ENCODE measurements around the gene KCNK10.

Gene KCNK10

DNA sequence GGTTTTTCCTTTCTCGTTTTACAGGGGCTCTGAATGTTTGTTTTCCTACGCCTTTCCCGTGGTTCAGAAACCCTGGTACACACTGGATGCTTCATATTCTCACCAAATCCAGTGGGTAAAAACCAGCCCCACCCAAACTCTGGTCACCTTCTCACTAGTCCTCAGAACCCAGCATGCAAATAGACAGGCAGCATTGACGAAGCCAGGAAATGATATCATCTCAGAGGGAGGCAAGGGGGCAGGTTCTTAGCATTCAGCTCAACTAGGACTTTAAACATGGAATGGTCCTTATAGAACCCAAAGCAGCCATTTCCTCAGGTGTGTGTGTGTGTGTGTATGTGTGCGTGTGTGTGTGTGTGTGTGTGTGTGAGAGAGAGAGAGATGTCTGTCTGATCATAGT is 142.0 kb downstream of the KCNK10 start:
- DNase-seq (ENCODE audit: low read depth), result no peak

DNA sequence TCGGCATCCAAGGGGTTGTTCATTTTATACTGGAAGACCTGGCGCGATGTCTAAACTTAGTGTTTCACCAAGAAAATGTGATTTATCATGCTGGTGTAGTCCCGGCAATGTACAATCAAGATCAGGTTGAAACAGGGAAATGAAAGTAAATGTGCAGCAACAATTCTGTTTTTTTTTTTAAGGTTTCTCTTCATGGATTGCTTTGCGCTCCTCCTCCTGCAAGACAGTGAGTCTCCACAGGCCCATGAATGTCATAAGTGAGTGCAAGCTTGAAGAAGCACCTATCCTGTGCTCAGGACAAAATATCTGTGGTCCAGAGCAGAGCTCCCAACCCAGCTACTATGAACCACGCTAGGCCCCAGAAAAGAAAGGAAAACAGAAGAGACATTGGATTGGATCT is 143.4 kb downstream of the KCNK10 start:
- DNase-seq (ENCODE audit: low read depth), result no peak

DNA sequence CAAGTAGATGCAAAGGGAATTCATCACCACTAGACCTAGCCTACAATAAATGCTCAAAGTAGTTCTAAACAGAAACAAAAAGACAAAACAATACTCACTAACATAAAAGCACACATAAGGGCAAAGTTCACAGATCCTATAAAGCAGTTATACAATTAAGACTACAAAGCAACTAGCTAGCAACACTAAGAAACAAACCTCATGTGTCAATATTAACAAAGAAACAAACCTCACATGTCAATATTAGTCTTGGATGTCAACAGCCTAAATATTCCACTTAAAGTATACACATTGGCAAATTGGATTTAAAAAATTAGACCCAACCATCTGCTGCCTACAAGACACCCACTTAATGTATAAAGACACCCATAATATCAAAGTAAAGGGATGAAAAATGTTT is 152.7 kb downstream of the KCNK10 start:
- DNase-seq (ENCODE audit: low read depth), result no peak

DNA sequence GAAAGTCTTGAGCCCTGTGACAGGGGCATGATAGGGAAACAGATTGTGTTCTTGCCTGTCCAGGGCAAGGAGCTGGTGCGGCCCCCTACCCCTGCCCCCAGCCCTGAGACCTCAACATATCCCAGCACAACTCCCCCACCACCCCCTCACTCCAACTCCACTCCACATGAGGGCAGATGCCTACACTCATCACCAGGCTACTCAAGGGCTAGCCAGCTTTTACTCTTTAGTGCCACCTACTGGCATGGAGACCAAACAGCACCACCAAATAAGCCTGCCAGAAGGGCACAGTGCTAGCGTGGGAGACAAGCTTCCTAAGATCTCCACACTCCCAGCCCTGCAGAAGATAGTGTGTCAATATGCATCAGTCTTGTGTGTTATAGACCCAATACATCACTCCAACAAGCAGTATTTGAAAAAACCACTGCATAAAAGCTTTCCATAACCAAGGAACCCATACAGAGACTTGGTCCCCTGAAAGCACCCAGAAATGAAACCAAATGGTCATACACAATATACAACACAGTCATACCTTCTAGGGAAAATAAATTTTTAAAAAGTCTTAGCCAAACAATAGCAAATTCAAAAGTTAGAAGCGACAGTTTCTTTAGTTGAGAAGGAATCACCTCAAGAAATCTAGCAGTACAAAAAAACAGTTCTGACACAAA is 154.4 kb downstream of the KCNK10 start:
- DNase-seq (ENCODE audit: low read depth), result no peak

DNA sequence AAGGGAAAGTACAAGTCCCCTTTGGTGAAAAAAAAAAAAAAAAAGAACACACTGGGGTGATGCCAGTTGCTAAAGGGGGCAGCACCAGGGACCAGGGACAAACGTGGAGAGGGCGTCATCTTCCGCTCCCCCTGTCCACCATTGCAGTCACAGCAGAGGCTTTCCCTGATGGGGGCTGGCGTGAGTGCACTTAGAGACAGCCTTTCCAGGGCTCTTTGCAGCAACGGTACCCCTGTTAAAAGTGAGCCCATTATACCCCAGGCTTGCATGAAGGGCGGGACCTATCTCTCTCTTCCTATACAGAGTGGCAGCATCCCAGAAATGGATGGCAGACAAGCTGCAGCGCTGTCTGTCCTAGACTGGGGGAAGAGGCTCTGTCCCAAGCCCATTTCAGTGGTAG is 155.0 kb downstream of the KCNK10 start:
- no peak for DNase-seq (ENCODE audit: low read depth)

DNA sequence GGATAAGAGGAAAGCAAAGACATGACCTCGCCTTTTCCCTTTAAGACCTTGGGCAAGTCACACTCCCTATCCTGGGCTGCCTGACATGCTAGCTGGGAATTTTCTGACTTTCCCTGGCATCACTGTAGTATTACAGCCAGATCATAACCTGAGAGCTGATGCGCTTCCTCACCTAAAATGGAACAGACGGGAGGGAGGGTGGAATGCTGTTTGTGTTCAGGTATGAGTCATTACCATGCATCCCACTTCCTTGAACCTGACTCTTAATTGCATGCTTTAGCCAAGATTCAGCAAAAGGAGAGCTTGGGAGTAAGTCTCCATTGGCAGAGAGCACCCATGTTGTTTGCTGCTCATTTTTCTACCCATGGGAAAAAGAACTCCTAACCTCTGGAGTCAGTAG is 156.5 kb downstream of the KCNK10 start:
- DNase-seq (ENCODE audit: low read depth), result no peak

DNA sequence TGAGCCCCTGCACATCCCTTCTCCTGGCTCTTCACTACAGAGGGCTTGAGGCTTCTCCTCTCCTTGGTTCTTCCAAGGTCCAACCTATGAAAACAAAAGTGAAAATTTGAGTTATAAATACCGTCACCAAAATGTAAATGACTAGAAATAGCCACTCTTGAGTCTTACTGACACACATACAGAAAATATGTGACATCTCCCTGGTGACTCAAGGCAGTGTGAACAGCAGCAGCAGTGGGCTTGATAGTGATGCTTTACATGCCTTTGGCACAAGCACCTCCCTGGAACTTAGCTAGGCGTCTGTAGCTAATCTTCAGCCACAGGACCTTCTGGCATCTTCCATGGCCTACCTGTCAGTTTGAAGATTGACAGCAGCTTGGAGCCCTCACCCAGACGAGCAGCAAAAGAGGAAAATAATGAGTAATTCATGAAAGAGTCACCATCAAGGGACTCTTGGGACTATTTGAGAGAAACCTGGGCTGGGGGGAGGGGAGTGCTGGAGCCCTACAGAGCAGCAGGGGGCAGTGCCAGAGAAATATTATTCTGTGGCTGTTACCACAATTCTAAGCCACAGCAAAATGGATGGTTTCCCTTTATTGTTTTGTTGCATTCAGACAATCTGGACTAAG is 158.0 kb downstream of the KCNK10 start:
- no peak for DNase-seq (ENCODE audit: low read depth)

DNA sequence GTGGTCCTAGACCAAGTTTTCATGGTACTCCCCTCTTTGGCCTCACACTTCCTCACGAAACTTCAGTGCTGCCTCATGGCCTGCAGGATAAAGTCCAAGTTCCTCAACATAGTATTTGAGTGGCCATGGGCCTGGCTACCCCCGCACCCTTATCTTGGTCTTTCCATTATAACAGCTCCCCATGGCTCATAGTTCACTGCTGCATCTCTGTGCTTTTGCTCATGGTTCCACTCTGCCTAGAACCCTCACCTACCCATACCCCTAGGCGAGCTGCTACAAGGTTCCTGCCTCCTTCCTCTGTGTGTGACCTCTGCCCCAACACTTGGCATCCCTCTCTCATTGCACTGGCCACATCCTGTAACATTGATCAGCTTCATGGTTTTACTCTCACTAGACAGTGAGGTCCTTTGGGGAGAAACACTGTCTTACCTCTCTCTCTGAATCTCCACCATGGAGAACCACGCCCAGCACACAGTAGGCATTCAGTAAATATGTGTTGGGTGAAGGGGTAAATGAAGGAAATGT is 159.3 kb downstream of the KCNK10 start:
- DNase-seq (ENCODE audit: low read depth), result no peak

DNA sequence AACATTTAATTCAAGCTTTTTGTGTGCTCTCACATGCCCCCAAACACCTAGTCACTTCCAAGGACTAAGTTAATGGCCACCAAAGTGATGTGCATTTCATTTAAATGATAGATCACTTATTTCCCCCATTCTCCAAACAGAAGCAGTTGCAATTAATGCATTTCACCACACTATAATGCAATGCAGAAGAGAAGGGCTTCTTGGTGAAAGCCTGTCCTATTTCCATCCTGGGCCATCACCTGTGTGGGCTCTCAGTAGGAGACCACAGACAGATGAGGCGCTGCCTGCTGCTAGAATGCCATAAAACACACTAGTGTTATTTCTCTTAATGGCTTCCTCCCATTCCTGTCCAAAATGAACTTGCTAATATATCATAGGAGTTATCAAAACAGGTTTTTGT is 166.9 kb downstream of the KCNK10 start:
- no peak for DNase-seq (ENCODE audit: low read depth)

DNA sequence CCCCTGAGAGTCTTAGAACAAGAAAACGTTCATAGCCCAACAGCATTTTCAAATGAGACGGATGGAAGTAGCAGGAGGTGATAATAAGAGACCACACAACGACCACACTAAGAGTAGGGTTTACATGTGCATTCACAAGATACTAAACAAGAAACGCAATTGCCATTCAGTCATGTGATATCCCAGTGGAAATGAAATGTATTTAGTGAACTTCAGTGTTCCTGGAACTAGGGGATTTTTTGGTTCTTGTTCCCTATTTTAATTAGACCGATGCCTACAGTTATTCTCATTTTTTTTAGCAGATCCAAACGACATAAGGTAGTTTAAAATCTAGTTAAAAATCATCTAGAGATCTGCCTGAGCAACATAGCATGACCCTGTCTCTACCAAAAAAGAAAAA is 168.1 kb downstream of the KCNK10 start:
- DNase-seq (ENCODE audit: low read depth), result no peak

DNA sequence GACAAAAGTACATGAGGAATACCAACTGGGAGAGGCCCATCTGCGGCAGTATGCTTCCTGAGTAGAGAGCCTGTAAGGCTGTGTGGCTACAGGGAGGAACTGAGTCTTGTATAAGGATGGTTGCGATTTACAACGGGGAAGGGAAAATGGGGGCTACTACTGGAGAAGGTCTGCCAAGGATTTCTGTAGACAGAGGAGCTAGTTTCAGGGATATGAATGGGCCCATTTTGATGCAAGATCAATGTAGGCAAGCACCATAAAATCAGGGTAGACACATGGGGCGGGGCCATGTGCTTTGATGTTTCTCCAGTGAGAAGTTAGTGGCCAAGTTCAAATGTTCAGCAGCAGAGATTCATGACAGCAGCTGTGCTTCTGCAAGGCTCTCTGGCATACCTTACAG is 168.7 kb downstream of the KCNK10 start:
- DNase-seq (ENCODE audit: low read depth), result no peak

DNA sequence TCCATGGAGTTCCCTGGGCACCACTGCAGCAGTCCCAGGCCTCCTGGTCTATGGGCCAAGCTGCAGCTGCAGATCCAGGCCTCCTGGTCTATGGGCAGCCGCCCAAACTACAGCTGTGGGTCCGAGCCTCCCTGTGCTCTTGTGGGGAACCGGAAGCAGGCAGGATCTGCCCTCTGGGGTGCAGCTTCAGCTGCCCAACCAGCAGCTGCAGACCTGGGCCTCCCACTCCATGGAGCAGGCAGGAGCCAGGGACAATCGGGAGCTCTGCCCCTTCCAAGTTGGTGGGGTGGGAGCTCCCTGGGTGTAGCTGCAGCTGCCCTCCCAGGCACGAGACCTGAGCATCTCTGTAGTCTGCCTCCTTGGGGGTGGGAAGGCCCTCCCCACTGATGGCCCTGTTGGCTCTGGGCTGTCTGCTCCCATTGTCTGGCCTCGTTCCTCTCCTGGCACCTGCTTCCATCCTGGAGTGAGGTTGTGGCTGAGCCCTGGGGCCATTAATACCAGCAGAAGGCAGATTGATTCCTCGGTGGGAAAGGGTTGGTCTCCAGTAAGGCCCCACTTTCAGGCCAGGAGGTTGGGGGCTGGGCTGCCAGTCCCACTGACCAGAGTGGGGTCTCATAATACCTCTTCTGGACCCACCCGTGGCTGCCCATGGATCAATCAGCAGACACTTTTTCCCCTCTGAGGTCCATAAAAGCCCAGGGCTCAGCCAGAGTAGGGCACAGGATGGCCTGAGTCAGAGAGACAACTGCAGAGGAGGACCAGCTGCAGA is 176.0 kb downstream of the KCNK10 start:
- DNase-seq (ENCODE audit: low read depth), result no peak

DNA sequence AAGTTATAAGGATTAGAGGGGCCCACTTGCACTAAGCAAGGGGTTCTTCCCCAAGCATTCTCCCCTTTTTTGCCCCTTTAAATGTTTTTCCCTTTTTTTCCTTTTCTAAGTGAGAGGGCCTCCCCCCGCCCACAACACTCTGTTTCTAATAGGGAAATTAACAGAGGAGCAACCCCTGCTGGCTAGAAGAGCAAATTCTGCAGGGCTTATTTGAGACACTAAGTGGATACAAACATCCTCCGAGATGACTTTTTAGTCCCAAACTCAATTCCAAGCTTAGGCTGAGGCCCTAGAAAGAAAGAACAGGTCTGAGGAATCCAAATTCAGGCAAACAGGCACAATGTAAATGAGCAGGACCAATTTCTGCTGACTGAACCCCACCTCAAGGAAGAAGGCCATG is 179.3 kb downstream of the KCNK10 start:
- no peak for DNase-seq (ENCODE audit: low read depth)

DNA sequence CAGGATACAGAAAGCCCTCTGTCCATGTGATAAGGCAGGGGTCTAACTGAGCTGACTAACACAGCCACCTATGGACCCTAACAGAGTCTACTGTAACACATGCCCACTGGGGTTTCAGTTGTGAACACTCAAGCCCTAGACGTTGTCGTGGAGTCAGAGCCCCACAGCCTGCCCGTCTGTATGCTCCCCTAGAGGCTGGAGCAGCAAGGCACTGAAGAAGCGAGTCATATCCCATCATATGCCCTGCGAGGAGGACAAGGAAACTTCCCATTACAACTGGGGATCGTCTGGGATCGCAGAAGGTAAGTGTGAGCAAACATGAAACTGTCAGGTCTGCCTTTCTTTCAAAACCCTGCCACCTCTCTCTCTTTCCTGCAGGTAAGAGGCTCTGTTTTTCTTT is 180.1 kb downstream of the KCNK10 start:
- DNase-seq (ENCODE audit: low read depth), result no peak

DNA sequence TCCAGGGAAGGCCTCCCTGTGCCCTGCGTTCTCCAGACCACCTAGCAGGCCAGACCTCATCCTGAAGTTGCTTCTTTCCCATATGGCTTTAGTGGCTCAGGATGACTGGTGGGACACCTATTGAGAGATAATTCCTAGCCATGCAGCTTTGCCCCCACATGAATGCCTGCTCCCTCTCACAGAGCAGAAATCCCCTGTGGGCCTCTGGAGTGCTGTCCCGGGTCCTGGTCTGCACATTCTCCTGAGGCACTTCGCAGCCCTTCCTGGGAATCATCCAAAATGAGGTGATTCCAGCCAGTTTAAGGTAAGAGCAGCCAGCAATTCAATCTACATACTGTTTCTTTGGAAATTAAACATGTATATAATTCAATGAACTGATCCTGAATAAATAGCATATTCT is 182.2 kb downstream of the KCNK10 start:
- no peak for DNase-seq (ENCODE audit: low read depth)

DNA sequence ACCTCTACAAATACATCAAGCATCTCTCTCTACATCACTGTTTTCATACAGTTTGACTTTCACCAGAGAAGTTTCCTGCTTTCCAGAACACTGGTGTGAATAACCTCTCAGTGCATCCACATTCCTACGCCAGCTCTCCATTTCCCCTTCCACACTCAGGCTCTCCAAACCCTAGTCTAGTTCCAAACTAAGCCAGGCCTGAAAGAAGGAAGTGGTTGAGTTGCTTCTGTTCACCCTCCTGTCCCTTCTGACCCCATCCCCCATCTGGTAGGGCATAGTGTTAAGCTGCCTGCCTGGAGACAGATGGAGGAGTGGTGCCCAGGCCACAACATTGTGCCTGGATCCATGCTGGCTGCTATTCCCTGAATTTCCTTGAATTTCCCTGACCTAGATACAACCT is 185.7 kb downstream of the KCNK10 start:
- no peak for DNase-seq (ENCODE audit: low read depth)
